Testis (tissue), 3 donors: ENCODE results near the gene GRAMD1B. TPM values are rescaled to one million over a fixed set of nuclear protein-coding genes. Genes with fewer than 3 reads are reported as not detected.
A peak's percentile ranks its signal among the peaks of the same experiment; 100 is the strongest.

Source experiments
- DNase-seq: peaks from one replicate; pipeline ENCODE4 v3.0.0-alpha.2; 2019
- H3K27ac ChIP-seq, 2 donors: fragments of 200-600 bp; sonication (generic); one replicate each; pipeline ENCODE4 v1.5.1; 2019
- H3K27me3 ChIP-seq: fragments of 200-600 bp; sonication (generic); one replicate; pipeline ENCODE4 v1.5.1; 2019
- H3K36me3 ChIP-seq: fragments of 200-600 bp; sonication (generic); one replicate; pipeline ENCODE4 v1.5.1; 2017; ENCODE audit warnings: low read depth; ENCODE audit errors: missing control alignments
- H3K4me1 ChIP-seq: fragments of 200-600 bp; sonication (generic); one replicate; pipeline ENCODE4 v1.5.1; 2019
- H3K4me3 ChIP-seq, 2 donors: fragments of 200-600 bp; sonication (generic); one replicate each; pipeline ENCODE4 v1.5.1; 2017 to 2019
- H3K9me3 ChIP-seq: fragments of 200-600 bp; sonication (generic); one replicate; pipeline ENCODE4 v1.5.1; 2017
- POLR2A ChIP-seq: fragments of 450-650 bp; IDR thresholded peaks from one replicate; pipeline ENCODE4 v1.6.1; 2017; ENCODE audit warnings: antibody characterized with exemption, mild to moderate bottlenecking, moderate library complexity
- WGBS, 2 donors: methylation state at CpG; one replicate each; pipeline ENCODE4 v1.1.5; 2018; 5-methylcytosine and 5-hydroxymethylcytosine counted together
- intact Hi-C: fragments of 100-400 bp; cut with DNase I; formaldehyde crosslinking; loops from one replicate; pipeline ENCODE4 v1.15.1; 2023; ENCODE audit warnings: low total_unique reads
- polyA plus RNA-seq: library from polyadenylated mRNA; stranded (reverse); fragments of 350-450 nt; fragmentation: Illumina TruSeq; extraction: RNeasy Lipid Tissue Mini Kit (QIAGEN cat#74804); gene quantifications from one replicate; pipeline ENCODE4 v1.2.3, GENCODE V29; 2014; ENCODE audit warnings: low read depth, low replicate concordance; ENCODE audit not compliant: insufficient read depth
- total RNA-seq, 2 donors: library from RNA; depleted of rRNA; stranded (reverse); fragments of >200 nt; gene quantifications; one replicate each; pipeline ENCODE4 v1.2.3, GENCODE V29; 2016
- TF ChIP-seq, protein P1 (sequence below), 3 experiments: fragments of 450-650 bp in 2 of 3; fragments of 200-600 bp in 1 of 3; sonication (generic) in 1 of 3; IDR thresholded peaks; one replicate each; pipeline ENCODE4 v1.5.1; 2016 to 2019; ENCODE audit warnings: antibody characterized with exemption in 3 of 3, mild to moderate bottlenecking in 2 of 3, moderate library complexity in 1 of 3

GRAMD1B gene
- total and polyA plus RNA-seq, 3 donors from 2014 or later: 48.1 to 78.9 (median 48.9) TPM

DNA sequence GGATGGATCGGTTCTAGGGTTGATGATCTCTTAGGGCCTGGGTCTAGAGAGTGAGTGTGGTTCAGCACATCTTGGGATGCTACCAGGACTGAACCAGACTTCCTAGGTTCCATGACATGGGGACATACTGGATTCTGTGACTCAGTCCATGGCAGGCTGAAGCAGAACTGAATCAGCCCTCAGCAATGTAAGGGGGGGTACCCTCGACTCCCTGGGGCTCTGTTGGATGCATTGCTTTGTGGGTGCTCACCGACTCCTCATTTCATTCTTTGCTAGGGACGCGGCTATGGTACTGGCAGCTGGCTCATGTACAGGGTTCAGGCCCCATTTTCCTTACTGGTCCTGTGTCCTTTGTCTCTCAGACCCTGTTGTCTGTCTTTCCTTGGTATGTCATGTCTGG lies 733 bp upstream of the GRAMD1B start:
- no peak overlapping the region for H3K27ac ChIP-seq
- DNase-seq: no peak
- no peaks in the 10 kb centered on the region for H3K9me3 ChIP-seq
- no peak overlapping the region for H3K4me3 ChIP-seq
- H3K27me3 ChIP-seq: no peaks in the 10 kb centered on the region
- 60 to 81% methylated on average over 3 to 5 of the region's 5 CpGs for WGBS, 2 donors
- intact Hi-C loops: no loop called here
- H3K4me1 ChIP-seq: no peaks in the 10 kb centered on the region
- no peak for TF ChIP-seq POLR2A
- TF ChIP-seq, protein P1, sequence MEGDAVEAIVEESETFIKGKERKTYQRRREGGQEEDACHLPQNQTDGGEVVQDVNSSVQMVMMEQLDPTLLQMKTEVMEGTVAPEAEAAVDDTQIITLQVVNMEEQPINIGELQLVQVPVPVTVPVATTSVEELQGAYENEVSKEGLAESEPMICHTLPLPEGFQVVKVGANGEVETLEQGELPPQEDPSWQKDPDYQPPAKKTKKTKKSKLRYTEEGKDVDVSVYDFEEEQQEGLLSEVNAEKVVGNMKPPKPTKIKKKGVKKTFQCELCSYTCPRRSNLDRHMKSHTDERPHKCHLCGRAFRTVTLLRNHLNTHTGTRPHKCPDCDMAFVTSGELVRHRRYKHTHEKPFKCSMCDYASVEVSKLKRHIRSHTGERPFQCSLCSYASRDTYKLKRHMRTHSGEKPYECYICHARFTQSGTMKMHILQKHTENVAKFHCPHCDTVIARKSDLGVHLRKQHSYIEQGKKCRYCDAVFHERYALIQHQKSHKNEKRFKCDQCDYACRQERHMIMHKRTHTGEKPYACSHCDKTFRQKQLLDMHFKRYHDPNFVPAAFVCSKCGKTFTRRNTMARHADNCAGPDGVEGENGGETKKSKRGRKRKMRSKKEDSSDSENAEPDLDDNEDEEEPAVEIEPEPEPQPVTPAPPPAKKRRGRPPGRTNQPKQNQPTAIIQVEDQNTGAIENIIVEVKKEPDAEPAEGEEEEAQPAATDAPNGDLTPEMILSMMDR (IDR thresholded peaks at IDR 0.05): no peak
- no peaks in the 10 kb centered on the region for H3K36me3 ChIP-seq

DNA sequence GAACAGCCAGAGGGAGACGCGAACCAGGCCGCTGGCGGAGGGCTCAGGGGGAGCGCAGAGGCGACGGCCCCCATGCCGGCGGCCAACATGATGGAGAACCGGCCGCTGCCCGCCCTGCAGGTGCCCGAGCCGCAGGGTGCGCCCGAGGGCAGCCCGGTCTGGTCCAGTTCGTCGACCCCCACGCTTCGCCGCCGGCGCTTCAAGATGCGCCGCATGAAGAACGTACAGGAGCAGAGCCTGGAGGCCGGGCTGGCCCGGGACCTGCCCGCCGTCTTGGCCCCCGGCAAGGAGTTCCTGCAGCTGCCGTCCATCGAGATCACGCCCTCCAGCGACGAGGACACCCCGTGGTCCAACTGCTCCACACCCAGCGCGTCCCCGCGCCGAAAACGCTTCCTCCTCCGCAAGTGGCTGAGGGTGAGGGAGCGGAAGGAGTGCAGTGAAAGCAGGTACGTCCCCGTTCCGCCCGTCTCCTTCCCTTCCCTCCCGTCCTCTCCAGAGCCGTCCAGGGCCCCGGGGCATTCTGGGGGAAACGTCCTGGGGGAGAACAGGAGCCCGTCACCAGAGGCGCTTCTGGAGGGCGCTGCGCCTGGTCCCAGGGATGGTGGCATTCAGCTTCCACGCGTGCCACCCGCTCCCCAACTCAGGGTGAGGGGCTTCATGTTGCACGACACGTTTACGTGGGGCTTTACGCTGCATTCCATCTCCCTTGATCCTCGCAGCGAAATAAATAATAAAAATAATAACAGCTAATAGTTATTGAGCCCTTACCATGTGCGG lies 840 bp downstream of the GRAMD1B start:
- 2 to 7% methylated on average over 27 to 52 of the region's 68 CpGs for WGBS, 2 donors
- no peak for TF ChIP-seq POLR2A
- TF ChIP-seq, protein P1 (IDR thresholded peaks at IDR 0.05): no peak
- Histone ChIP-seq H3K27ac (peak overlapping the region; percentile 69 to 89), H3K4me1 (no peaks in the 10 kb centered on the region), H3K4me3 (peak overlapping the region; percentile 68 to 81), H3K27me3 (no peaks in the 10 kb centered on the region), H3K9me3 (no peaks in the 10 kb centered on the region), H3K36me3 (no peaks in the 10 kb centered on the region)
- intact Hi-C loops: no loop called here
- peak; percentile 77 for DNase-seq

DNA sequence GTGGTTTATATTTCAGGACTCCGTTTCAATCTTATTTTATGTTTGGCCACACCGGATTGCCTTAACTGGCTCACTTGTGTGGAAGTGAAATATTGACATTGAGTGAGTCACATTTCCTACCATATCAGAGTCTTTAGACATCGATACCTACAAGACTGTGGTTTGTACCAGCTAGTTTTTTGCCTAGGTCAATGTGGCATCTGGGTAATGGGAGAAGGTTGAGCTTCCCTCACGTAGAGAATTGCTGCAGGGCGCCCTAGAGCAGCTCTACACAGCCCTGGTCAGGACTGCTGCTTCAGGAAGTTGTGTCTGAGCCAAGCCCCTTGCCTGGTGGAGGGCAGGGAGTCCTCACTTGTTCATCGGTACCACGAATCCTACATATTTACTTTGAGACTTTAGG lies 1.6 kb downstream of the GRAMD1B start:
- intact Hi-C loops: no loop called here
- Histone ChIP-seq H3K27me3 (no peaks in the 10 kb centered on the region), H3K4me1 (no peaks in the 10 kb centered on the region), H3K36me3 (no peaks in the 10 kb centered on the region), H3K4me3 (peak overlapping the region; percentile 68 to 81), H3K9me3 (no peaks in the 10 kb centered on the region), H3K27ac (no peak overlapping the region)
- no peak for DNase-seq
- TF ChIP-seq POLR2A: no peak
- TF ChIP-seq, protein P1 (IDR thresholded peaks at IDR 0.05): no peak
- WGBS, 2 donors: 33 to 39% methylated on average over 7 of the region's 7 CpGs

DNA sequence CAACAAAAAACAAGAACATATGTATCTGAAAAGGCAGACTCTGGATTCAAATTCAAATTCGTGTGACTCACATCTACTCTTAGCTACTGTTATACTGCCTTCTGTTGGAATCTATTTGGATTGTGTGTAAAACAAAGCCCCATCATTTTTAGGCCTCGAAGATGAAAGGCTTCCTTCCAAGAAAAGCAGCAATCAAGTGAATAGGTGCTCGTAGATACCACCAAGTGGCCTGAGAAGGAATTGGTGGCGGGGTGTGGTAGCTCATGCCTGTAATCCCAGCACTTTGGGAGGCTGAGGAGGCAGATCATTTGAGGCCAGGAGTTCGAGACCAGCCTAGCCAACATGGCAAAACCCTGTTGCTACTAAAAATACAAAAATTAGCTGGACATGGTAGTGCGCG lies 4.2 kb downstream of the GRAMD1B start:
- H3K36me3 ChIP-seq: no peaks in the 10 kb centered on the region
- H3K9me3 ChIP-seq: no peaks in the 10 kb centered on the region
- H3K27ac ChIP-seq: no peak overlapping the region
- WGBS, 2 donors: 81 to 85% methylated on average over 7 of the region's 7 CpGs
- intact Hi-C loops: no loop called here
- no peaks in the 10 kb centered on the region for H3K27me3 ChIP-seq
- H3K4me3 ChIP-seq: no peak overlapping the region
- DNase-seq: no peak
- TF ChIP-seq, protein P1 (IDR thresholded peaks at IDR 0.05): peak in 1 of 3 experiments; percentile 12
- no peak for TF ChIP-seq POLR2A
- no peaks in the 10 kb centered on the region for H3K4me1 ChIP-seq

DNA sequence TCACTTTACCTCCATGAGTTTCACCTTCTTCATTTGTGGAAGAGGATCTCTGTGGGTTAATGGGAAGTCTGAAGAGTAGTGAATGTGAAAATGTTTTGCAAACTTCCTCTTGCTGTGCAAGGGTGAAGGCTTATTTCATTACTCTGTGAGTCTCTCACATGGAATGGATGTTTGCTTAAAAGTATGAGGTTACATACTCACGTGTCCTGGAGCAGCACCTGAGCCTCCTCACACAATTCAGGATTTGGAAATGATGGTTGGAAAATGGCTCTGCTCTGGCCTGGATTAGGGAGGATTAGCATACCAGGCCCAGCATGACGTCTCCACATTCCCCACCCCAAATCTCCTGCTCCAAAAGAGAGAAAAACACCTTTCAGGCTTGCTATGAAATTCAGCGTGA lies 4.8 kb downstream of the GRAMD1B start:
- Histone ChIP-seq H3K4me1 (no peaks in the 10 kb centered on the region), H3K27me3 (no peaks in the 10 kb centered on the region), H3K36me3 (no peaks in the 10 kb centered on the region), H3K9me3 (no peaks in the 10 kb centered on the region), H3K4me3 (no peak overlapping the region), H3K27ac (no peak overlapping the region)
- WGBS, 2 donors: 55 to 74% methylated on average over 3 of the region's 3 CpGs
- TF ChIP-seq, protein P1 (IDR thresholded peaks at IDR 0.05): no peak
- no peak for TF ChIP-seq POLR2A
- intact Hi-C loops: no loop called here
- DNase-seq: no peak
